SK-N-SH (cell line): ENCODE results near the gene CHGA. TPM values are rescaled to one million over a fixed set of nuclear protein-coding genes. Genes with fewer than 3 reads are reported as not detected.
A peak's percentile ranks its signal among the peaks of the same experiment; 100 is the strongest.

ENCODE experiments used
- CTCF ChIA-PET: fragments of 300-600, 350-600 bp; formaldehyde crosslinking; extraction: SDS; loops from one replicate; lab custom pipeline; 2021; lab: Yijun Ruan, JAX
- POLR2A ChIA-PET: fragments of 350-600 bp; sonication (Branson Sonifier 250); formaldehyde crosslinking; extraction: SDS; loops from one replicate; lab custom pipeline; 2020; ENCODE audit warnings: antibody characterized with exemption, inconsistent platforms; lab: Yijun Ruan, JAX
- DNase-seq: peaks from one replicate; pipeline ENCODE4 v3.0.0; 2012
- H2AFZ ChIP-seq: fragments of 200-600 bp; sonication (generic); 2 replicates; pipeline ENCODE4 v1.8.1; 2016; ENCODE audit warnings: antibody characterized with exemption, mild to moderate bottlenecking, low read depth
- H3F3A ChIP-seq: fragments of 200-600 bp; sonication (generic); replicated peaks from 2 replicates; pipeline ENCODE3; 2016; ENCODE audit warnings: antibody characterized with exemption, mild to moderate bottlenecking; ENCODE audit not compliant: insufficient read depth
- H3K27ac ChIP-seq, 2 experiments: fragments of 200-500 bp in 1 of 2; fragments of 200-600 bp in 1 of 2; sonication (Bioruptor generic) in 1 of 2; sonication (generic), shearing (Covaris generic) in 1 of 2; 2 replicates each; pipeline versions ENCODE4 v1.5.1 to v1.6.1; 2014 to 2016; ENCODE audit warnings: low read depth in 2 of 2, inconsistent platforms in 1 of 2, low read length in 1 of 2, mild to moderate bottlenecking in 1 of 2, mixed read lengths in 1 of 2
- H3K27me3 ChIP-seq: fragments of 200-600 bp; sonication (generic), shearing (Covaris generic); 2 replicates; pipeline ENCODE4 v1.6.1; 2016; ENCODE audit warnings: mixed run types; ENCODE audit not compliant: insufficient read depth
- H3K36me3 ChIP-seq, 2 experiments: fragments of 200-500 bp in 1 of 2; fragments of 200-600 bp in 1 of 2; sonication (Bioruptor generic) in 1 of 2; sonication (generic) in 1 of 2; replicated peaks in 1 of 2; 2 replicates each; pipeline versions ENCODE3 to v1.5.1; 2014 to 2016; ENCODE audit warnings: low read length in 1 of 2, mild to moderate bottlenecking in 1 of 2; ENCODE audit not compliant: insufficient read depth in 2 of 2, control insufficient read depth in 1 of 2
- H3K4me1 ChIP-seq, 2 experiments: fragments of 200-500 bp in 1 of 2; fragments of 200-600 bp in 1 of 2; sonication (Bioruptor generic) in 1 of 2; sonication (generic), shearing (Covaris generic) in 1 of 2; 2 replicates each; pipeline versions ENCODE4 v1.5.1 to v1.6.1; 2014 to 2016; ENCODE audit warnings: low read depth in 1 of 2, low read length in 1 of 2, mixed run types in 1 of 2; ENCODE audit not compliant: insufficient read depth in 2 of 2, control insufficient read depth in 1 of 2
- H3K4me2 ChIP-seq: fragments of 200-600 bp; sonication (generic), shearing (Covaris generic); 2 replicates; pipeline ENCODE4 v1.6.1; 2017; ENCODE audit warnings: mixed run types
- H3K4me3 ChIP-seq, 2 experiments: fragments of 200-500 bp in 1 of 2; fragments of 200-600 bp in 1 of 2; sonication (Bioruptor generic) in 1 of 2; sonication (generic), shearing (Covaris generic) in 1 of 2; 2 replicates each; pipeline versions ENCODE4 v1.5.1 to v1.8.1; 2014 to 2016; ENCODE audit warnings: low read depth in 2 of 2, inconsistent platforms in 1 of 2, low read length in 1 of 2, mild to moderate bottlenecking in 1 of 2, mixed read lengths in 1 of 2, moderate library complexity in 1 of 2
- H3K79me2 ChIP-seq: fragments of 200-600 bp; sonication (generic); 2 replicates; pipeline ENCODE4 v1.8.1; 2017; ENCODE audit warnings: mild to moderate bottlenecking; ENCODE audit not compliant: insufficient read depth
- H3K9ac ChIP-seq: fragments of 200-600 bp; sonication (generic); 2 replicates; pipeline ENCODE4 v1.6.1; 2017; ENCODE audit warnings: mixed run types
- H3K9me2 ChIP-seq: fragments of 200-600 bp; sonication (generic); 2 replicates; pipeline ENCODE4 v1.6.1; 2017; ENCODE audit warnings: mixed run types
- H3K9me3 ChIP-seq: fragments of 200-600 bp; sonication (generic); 2 replicates; pipeline ENCODE4 v1.6.1; 2017; ENCODE audit warnings: mixed run types, mild to moderate bottlenecking, moderate library complexity
- H4K20me1 ChIP-seq: fragments of 200-600 bp; sonication (generic); 2 replicates; pipeline ENCODE4 v1.6.1; 2017; ENCODE audit warnings: mild to moderate bottlenecking, mixed run types; ENCODE audit not compliant: insufficient read depth
- CHD2 ChIP-seq: fragments of 150-350 bp; IDR thresholded peaks from 2 replicates; pipeline ENCODE4 v1.6.1; 2018; ENCODE audit warnings: low read length; ENCODE audit not compliant: partially characterized antibody
- EZH2phosphoT487 ChIP-seq: fragments of 200-600 bp; sonication (generic); IDR thresholded peaks from 2 replicates; pipeline ENCODE4 v1.6.1; 2017; ENCODE audit warnings: low read depth, mixed run types, mild to moderate bottlenecking, antibody characterized with exemption, moderate library complexity, borderline replicate concordance
- FOXJ3 ChIP-seq: sonication (generic); formaldehyde crosslinking; IDR thresholded peaks from 2 replicates; pipeline ENCODE4 v1.5.1; 2020; ENCODE audit warnings: mild to moderate bottlenecking, missing genetic modification reagents
- FOXM1 ChIP-seq: IDR thresholded peaks from 2 replicates; pipeline ENCODE4 v1.4.0; 2012; ENCODE audit warnings: low read depth, mild to moderate bottlenecking
- GABPA ChIP-seq: IDR thresholded peaks from 2 replicates; pipeline ENCODE4 v1.4.0; 2012; ENCODE audit warnings: low read depth, mild to moderate bottlenecking
- GATA2 ChIP-seq: sonication (generic); formaldehyde crosslinking; IDR thresholded peaks from 2 replicates; pipeline ENCODE4 v1.5.0; 2020; ENCODE audit warnings: mild to moderate bottlenecking, missing genetic modification reagents
- JUND ChIP-seq: IDR thresholded peaks from 2 replicates; pipeline ENCODE4 v1.4.0; 2012
- MEF2A ChIP-seq: IDR thresholded peaks from 2 replicates; pipeline ENCODE4 v1.4.0; 2012; ENCODE audit warnings: low read depth, borderline replicate concordance
- NFIC ChIP-seq: IDR thresholded peaks from 2 replicates; pipeline ENCODE4 v1.4.0; 2012; ENCODE audit warnings: borderline replicate concordance
- NRF1 ChIP-seq: IDR thresholded peaks from 2 replicates; pipeline ENCODE4 v1.6.1; 2012; ENCODE audit warnings: low read depth, mild to moderate bottlenecking, low read length
- POLR2AphosphoS5 ChIP-seq: IDR thresholded peaks from 2 replicates; pipeline ENCODE4 v1.6.1; 2012; ENCODE audit warnings: low read depth, low read length
- RAD21 ChIP-seq: IDR thresholded peaks from 2 replicates; pipeline ENCODE4 v1.6.1; 2012; ENCODE audit warnings: mild to moderate bottlenecking, low read length
- RCOR1 ChIP-seq: fragments of 150-350 bp; IDR thresholded peaks from 2 replicates; pipeline ENCODE4 v1.6.1; 2017; ENCODE audit warnings: antibody characterized with exemption, low read length
- SIN3A ChIP-seq: IDR thresholded peaks from 2 replicates; pipeline ENCODE4 v1.6.1; 2012; ENCODE audit warnings: low read depth, mild to moderate bottlenecking, low read length, moderate library complexity, borderline replicate concordance
- WGBS: methylation state at CpG from one replicate; pipeline ENCODE4 v1.1.6; 2017; ENCODE audit warnings: low lambda C conversion rate; 5-methylcytosine and 5-hydroxymethylcytosine counted together
- polyA plus RNA-seq, 3 experiments: library from polyadenylated mRNA; depleted of rRNA; stranded (reverse); fragments of >200 nt; gene quantifications; 2 replicates each; pipeline ENCODE4 v1.2.3, GENCODE V29; 2012
- TF ChIP-seq, protein P1 (sequence below): fragments of 150-350 bp; IDR thresholded peaks from 2 replicates; pipeline ENCODE4 v1.6.1; 2016; ENCODE audit warnings: mild to moderate bottlenecking, low read depth, low read length

Gene CHGA
- polyA plus RNA-seq, 1 of the 3 experiments (the other 2 are of a cell fraction) = 5.6 TPM

DNA sequence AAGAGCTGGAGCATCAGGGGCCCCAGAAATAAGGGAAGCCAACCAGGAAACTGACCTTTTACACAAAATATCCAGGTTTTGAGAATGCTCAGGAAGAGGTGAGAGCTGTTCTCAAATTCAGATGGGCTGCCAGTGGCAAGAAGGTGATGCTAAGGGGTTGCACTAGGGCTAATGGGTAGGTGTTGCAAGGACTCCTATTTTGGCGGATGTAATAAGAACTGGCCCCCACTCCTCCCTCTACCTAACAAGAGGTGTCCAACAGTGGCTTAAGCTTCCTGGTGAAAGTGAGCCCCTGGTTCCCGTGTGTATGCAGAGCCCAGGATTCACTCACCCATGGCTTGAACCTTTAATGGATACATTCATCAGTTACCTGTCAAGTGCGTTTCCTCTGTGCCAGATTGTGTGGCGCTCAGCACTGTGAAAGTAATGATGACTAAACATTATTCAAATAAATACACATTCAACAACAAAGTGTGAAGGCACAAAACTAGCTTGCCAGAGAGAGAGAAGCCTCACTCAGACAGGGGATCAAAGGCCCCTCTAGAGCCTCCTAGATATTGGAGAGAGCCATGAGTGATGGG is 705 bp upstream of the CHGA start:
- Histone ChIP-seq H3K9me2 (no peaks in the 10 kb centered on the region), H2AFZ (no peak overlapping the region), H3K9me3 (no peaks in the 10 kb centered on the region), H3K79me2 (no peaks in the 10 kb centered on the region), H3K27ac (peak overlapping the region in 1 of 2 experiments; percentile 90; a peak in 2 of 4 replicates), H3K4me1 (peaks cover 0 to 68% of the 10 kb centered on the region in 2 experiments; a peak in 1 of 4 replicates), H3K36me3 (no peaks in the 10 kb centered on the region), H3K27me3 (peaks cover 7% of the 10 kb centered on the region; the same call in 1 of the 2 replicates), H3K9ac (no peak overlapping the region), H3K4me2 (no peak overlapping the region), H3F3A (no peaks in the 10 kb centered on the region), H4K20me1 (no peaks in the 10 kb centered on the region), H3K4me3 (peak overlapping the region in 1 of 2 experiments; percentile 56; a peak in 1 of 4 replicates)
- DNase-seq = no peak
- ChIA-PET POLR2A (interaction anchor here (0.5 to 9.8 kb wide), 21 partner anchors 8 to 169 kb away, joined by 3 to 288 read pairs (median 5); partner anchors contain the start of gene GOLGA5), CTCF (interaction anchor here (1.0 to 7.5 kb wide), 6 partner anchors 12 to 210 kb away, joined by 3 to 56 read pairs (median 6); no protein-coding TSS in a partner anchor)
- TF ChIP-seq FOXJ3 (CRISPR knock-in tag) (no peak), RAD21 (no peak), SIN3A (no peak), NRF1 (no peak), CHD2 (no peak), EZH2phosphoT487 (no peak), POLR2AphosphoS5 (no peak), FOXM1 (no peak), MEF2A (no peak), NFIC (no peak), GABPA (no peak), GATA2 (no peak)
- TF ChIP-seq, protein P1, sequence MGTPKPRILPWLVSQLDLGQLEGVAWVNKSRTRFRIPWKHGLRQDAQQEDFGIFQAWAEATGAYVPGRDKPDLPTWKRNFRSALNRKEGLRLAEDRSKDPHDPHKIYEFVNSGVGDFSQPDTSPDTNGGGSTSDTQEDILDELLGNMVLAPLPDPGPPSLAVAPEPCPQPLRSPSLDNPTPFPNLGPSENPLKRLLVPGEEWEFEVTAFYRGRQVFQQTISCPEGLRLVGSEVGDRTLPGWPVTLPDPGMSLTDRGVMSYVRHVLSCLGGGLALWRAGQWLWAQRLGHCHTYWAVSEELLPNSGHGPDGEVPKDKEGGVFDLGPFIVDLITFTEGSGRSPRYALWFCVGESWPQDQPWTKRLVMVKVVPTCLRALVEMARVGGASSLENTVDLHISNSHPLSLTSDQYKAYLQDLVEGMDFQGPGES = no peak
- WGBS = 70% methylated on average over 4 of the region's 4 CpGs

DNA sequence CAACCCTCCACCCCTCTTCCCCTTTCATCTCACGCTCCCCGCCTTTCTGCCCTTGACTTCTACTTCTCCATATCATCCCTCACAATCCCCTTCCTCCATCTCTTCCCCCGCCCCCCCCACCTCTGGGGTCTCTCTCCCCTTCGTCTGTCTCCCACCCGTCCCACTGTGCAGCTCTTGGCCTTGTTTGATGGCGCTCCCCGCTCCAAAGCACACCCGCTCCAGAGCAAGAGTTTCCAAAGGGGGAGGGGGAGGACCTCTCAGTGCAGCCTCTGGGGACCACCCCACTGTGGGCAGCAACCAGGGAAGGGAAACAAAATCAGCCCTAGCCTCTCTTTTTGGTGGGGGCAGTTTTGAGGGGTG is 774 bp downstream of the CHGA start:
- Histone ChIP-seq H4K20me1 (no peaks in the 10 kb centered on the region), H3F3A (no peaks in the 10 kb centered on the region), H3K4me3 (peak overlapping the region in 1 of 2 experiments; percentile 56; a peak in 2 of 4 replicates), H2AFZ (no peak overlapping the region), H3K9me2 (no peaks in the 10 kb centered on the region), H3K4me1 (peaks cover 0 to 69% of the 10 kb centered on the region in 2 experiments; a peak in 2 of 4 replicates), H3K9ac (no peak overlapping the region), H3K27ac (peak overlapping the region in 1 of 2 experiments; percentile 90; a peak in 2 of 4 replicates), H3K27me3 (peaks cover 7% of the 10 kb centered on the region; the same call in 1 of the 2 replicates), H3K79me2 (no peaks in the 10 kb centered on the region), H3K36me3 (peaks cover 0 to 2% of the 10 kb centered on the region in 2 experiments), H3K9me3 (no peaks in the 10 kb centered on the region), H3K4me2 (peak overlapping the region; percentile 19; the same call in 1 of the 2 replicates)
- ChIA-PET POLR2A (interaction anchor here (0.6 to 9.8 kb wide), 18 partner anchors 8 to 167 kb away, joined by 3 to 288 read pairs (median 6); partner anchors contain the start of gene GOLGA5), CTCF (interaction anchor here (1.3 to 7.5 kb wide), 6 partner anchors 9 to 208 kb away, joined by 3 to 56 read pairs (median 6); no protein-coding TSS in a partner anchor)
- DNase-seq = no peak
- TF ChIP-seq, protein P1 = no peak
- TF ChIP-seq SIN3A (no peak), JUND (no peak), RCOR1 (no peak), RAD21 (no peak), FOXJ3 (CRISPR knock-in tag) (no peak), FOXM1 (no peak)
- 10% methylated on average over 7 of the region's 8 CpGs for WGBS
